OCI-M2 (cell line): ENCODE data around the gene PPP4C.
"Not testable (repeated sequence)": the region's sequence is repeated elsewhere in the genome, so short reads cannot be mapped to it uniquely, and the experiment has no call there.

Source experiments
- DNase-seq: peaks from one replicate; lab custom pipeline; 2025; ENCODE audit not compliant: unreplicated experiment; lab: John Stamatoyannopoulos, UW

PPP4C gene

GRCh38 chr16:30122604-30123160 lies 46.9 kb downstream of the PPP4C start:
- DNase-seq: no peak

- DNase-seq: no peak
Measured at GRCh38 chr16:30124985-30125379, 49.2 kb downstream of the PPP4C start.

- DNase-seq: not testable (repeated sequence)
Measured at GRCh38 chr16:30125690-30126089, 49.9 kb downstream of the PPP4C start.

DNA sequence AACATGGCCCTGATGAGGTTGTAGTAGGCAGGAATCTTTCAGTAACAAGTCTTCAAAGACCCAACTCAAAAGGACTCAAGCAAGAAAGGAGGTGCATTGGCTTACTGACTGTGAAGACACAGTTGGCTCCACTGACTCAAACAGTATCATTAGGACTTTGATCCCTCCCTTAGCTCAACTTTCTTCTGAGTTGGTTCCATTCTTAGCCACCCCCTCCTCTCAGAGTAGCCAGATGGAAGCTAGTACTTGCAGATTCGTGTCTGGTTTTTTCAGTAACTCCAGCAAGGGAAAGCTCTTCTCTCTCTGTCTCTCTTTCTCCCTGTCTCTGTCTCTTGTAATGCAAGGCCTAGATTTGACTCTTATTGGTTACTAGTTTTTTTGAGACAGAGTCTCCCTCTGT lies 52.2 kb downstream of the PPP4C start:
- DNase-seq: no peak

DNA sequence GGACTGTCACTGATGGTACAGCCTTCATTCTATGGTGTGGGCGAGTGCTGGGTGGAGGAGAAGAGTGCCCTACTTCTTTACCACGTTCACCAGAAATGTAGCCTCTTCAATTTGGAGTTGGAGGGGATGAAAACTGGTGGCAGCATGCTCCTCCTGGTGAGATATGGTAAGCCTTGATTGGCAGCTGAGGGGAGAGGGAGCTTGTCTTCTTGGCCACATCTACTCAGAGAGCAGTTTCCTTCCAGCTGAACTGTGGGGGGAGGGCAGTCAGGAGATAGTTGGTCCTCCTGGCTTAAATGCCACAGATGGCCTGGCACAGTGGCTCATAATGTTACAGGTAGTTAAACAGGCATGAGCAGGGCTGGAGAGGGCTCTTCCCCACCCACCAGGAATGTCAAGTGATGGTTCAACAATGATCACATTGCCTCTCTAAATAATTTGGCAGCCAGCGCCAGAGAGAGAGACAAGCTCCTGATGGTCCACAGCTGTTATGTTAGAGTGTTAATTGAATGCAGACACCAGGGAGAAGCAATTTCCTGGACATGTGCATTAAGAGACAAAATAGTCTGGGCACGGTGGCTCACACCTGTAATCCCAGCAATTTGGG lies 56.2 kb downstream of the PPP4C start:
- no peak for DNase-seq

DNA sequence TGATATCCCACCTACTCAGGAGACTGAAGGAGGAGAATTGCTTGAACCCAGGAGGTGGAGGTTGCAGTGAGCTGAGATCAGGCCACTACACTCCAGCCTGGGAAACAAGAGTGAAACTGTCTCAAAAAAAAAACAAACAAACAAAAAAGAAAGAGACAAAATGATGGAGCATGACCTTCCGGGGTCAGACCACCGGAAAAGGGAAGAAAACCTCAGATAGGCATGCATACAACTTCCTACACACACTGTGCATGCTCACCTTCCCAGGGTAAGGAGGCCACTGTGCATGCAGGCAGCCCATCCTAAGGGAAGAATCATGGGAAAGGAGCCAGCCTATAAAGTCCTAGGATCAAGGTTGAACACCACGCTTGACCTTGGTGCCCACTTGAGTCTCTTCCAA lies 56.8 kb downstream of the PPP4C start:
- no peak for DNase-seq
